HUES48 (cell line): ENCODE data around the gene XRCC1.
"Not testable (repeated sequence)": the region's sequence is repeated elsewhere in the genome, so short reads cannot be mapped to it uniquely, and the experiment has no call there.

Source experiments
- H3K27ac ChIP-seq: one replicate; pipeline ENCODE4 v1.7.0; 2013; ENCODE audit warnings: low read depth, low read length, inconsistent platforms
- H3K27me3 ChIP-seq: 2 replicates; pipeline ENCODE4 v1.6.1; 2013; ENCODE audit warnings: mild to moderate bottlenecking, low read length; ENCODE audit not compliant: control insufficient read depth, insufficient read depth
- H3K36me3 ChIP-seq: 2 replicates; pipeline ENCODE4 v1.6.1; 2013; ENCODE audit warnings: low read length; ENCODE audit not compliant: control insufficient read depth, insufficient read depth
- H3K4me1 ChIP-seq: 2 replicates; pipeline ENCODE4 v1.6.1; 2013; ENCODE audit warnings: mild to moderate bottlenecking, low read length; ENCODE audit not compliant: control insufficient read depth, insufficient read depth
- H3K4me3 ChIP-seq: 2 replicates; pipeline ENCODE4 v1.5.1; 2013; ENCODE audit warnings: mild to moderate bottlenecking, low read depth, low read length
- H3K9ac ChIP-seq: 2 replicates; pipeline ENCODE4 v1.6.1; 2013; ENCODE audit warnings: mild to moderate bottlenecking, low read depth, low read length, moderate library complexity
- H3K9me3 ChIP-seq: 2 replicates; pipeline ENCODE4 v1.6.1; 2013; ENCODE audit warnings: low read length; ENCODE audit not compliant: control insufficient read depth, insufficient read depth

Gene XRCC1

GRCh38 chr19:43616306-43616705 lies 41.0 kb upstream of the XRCC1 start:
- no peak overlapping the region for H3K4me3 ChIP-seq
- H3K4me1 ChIP-seq: 0 out of 2 replicates have a peak, but pooled peaks cover 6% of the 10 kb centered on the region
- no peaks in the 10 kb centered on the region for H3K9me3 ChIP-seq
- H3K36me3 ChIP-seq: peaks cover 20% of the 10 kb centered on the region
- no peaks in the 10 kb centered on the region for H3K27me3 ChIP-seq
- no peak overlapping the region for H3K27ac ChIP-seq
- no peak overlapping the region for H3K9ac ChIP-seq

GRCh38 chr19:43612374-43612773 lies 37.0 kb upstream of the XRCC1 start:
- Histone ChIP-seq H3K9me3 (no peaks in the 10 kb centered on the region), H3K27ac (no peak overlapping the region), H3K4me3 (no peak overlapping the region), H3K36me3 (peaks cover 24% of the 10 kb centered on the region), H3K27me3 (no peaks in the 10 kb centered on the region), H3K4me1 (no peaks in the 10 kb centered on the region), H3K9ac (no peak overlapping the region)

GRCh38 chr19:43611788-43612187 lies 36.5 kb upstream of the XRCC1 start, which contains the start of gene SRRM5:
SRRM5 (plus strand) TSS chr19:43612088; CDS start chr19:43612122, 34 bp downstream.
- Histone ChIP-seq H3K27ac (no peak within 1 kb of the TSS), H3K9me3 (no peaks in the 10 kb centered on the region), H3K4me3 (no peak within 1 kb of the TSS), H3K36me3 (peaks cover 27% of the 10 kb centered on the region), H3K4me1 (no peaks in the 10 kb centered on the region), H3K27me3 (no peaks in the 10 kb centered on the region), H3K9ac (no peak within 1 kb of the TSS)

GRCh38 chr19:43610493-43610892 lies 35.2 kb upstream of the XRCC1 start:
- no peak overlapping the region for H3K9ac ChIP-seq
- no peak overlapping the region for H3K27ac ChIP-seq
- peaks cover 29% of the 10 kb centered on the region for H3K36me3 ChIP-seq
- no peak overlapping the region for H3K4me3 ChIP-seq
- H3K9me3 ChIP-seq: no peaks in the 10 kb centered on the region
- no peaks in the 10 kb centered on the region for H3K27me3 ChIP-seq
- H3K4me1 ChIP-seq: no peaks in the 10 kb centered on the region

- peaks cover 29% of the 10 kb centered on the region for H3K36me3 ChIP-seq
Observed at GRCh38 chr19:43609872-43610271, 34.5 kb upstream of the XRCC1 start.

GRCh38 chr19:43607238-43608205 lies 32.2 kb upstream of the XRCC1 start:
- Histone ChIP-seq H3K27me3 (no peaks in the 10 kb centered on the region), H3K4me1 (no peaks in the 10 kb centered on the region), H3K9ac (no peak overlapping the region), H3K36me3 (peaks cover 21% of the 10 kb centered on the region), H3K9me3 (no peaks in the 10 kb centered on the region), H3K4me3 (no peak overlapping the region), H3K27ac (no peak overlapping the region)

More at GRCh38 chr19:43609872-43610271, 34.5 kb upstream of the XRCC1 start:
- Histone ChIP-seq H3K4me3 (no peak overlapping the region), H3K4me1 (no peaks in the 10 kb centered on the region), H3K27ac (no peak overlapping the region), H3K9ac (no peak overlapping the region), H3K27me3 (no peaks in the 10 kb centered on the region), H3K9me3 (no peaks in the 10 kb centered on the region)

GRCh38 chr19:43606569-43607229 lies 31.4 kb upstream of the XRCC1 start:
- Histone ChIP-seq H3K4me3 (no peak overlapping the region), H3K9ac (no peak overlapping the region), H3K36me3 (peaks cover 17% of the 10 kb centered on the region), H3K4me1 (no peaks in the 10 kb centered on the region), H3K27ac (no peak overlapping the region), H3K9me3 (no peaks in the 10 kb centered on the region), H3K27me3 (no peaks in the 10 kb centered on the region)

- Histone ChIP-seq H3K27me3 (no peaks in the 10 kb centered on the region), H3K4me1 (no peaks in the 10 kb centered on the region), H3K9me3 (no peaks in the 10 kb centered on the region), H3K36me3 (peaks cover 17% of the 10 kb centered on the region), H3K27ac (no peak overlapping the region), H3K4me3 (no peak overlapping the region), H3K9ac (no peak overlapping the region)
Observed at GRCh38 chr19:43605875-43606568, 30.7 kb upstream of the XRCC1 start.

- H3K36me3 ChIP-seq: peaks cover 29% of the 10 kb centered on the region
Observed at GRCh38 chr19:43600326-43600725, 25.0 kb upstream of the XRCC1 start.

GRCh38 chr19:43599635-43600295 lies 24.4 kb upstream of the XRCC1 start:
- no peak overlapping the region for H3K4me3 ChIP-seq
- H3K4me1 ChIP-seq: peaks cover 9% of the 10 kb centered on the region; the same call in 1 of the 2 replicates
- no peak overlapping the region for H3K9ac ChIP-seq
- H3K9me3 ChIP-seq: no peaks in the 10 kb centered on the region
- no peaks in the 10 kb centered on the region for H3K27me3 ChIP-seq
- no peak overlapping the region for H3K27ac ChIP-seq
- H3K36me3 ChIP-seq: peaks cover 29% of the 10 kb centered on the region

More at GRCh38 chr19:43600326-43600725, 25.0 kb upstream of the XRCC1 start:
- not testable (repeated sequence) for H3K9me3 ChIP-seq, H3K9ac ChIP-seq, H3K4me1 ChIP-seq, H3K4me3 ChIP-seq, H3K27me3 ChIP-seq, H3K27ac ChIP-seq
